ENCODE measurements around the gene ANKRD34B. TPM values are rescaled to one million over a fixed set of nuclear protein-coding genes. Genes with fewer than 3 reads are reported as not detected.

Gene ANKRD34B
- total and polyA plus RNA-seq, 10 of the 15 experiments (the other 5 are each of a cell fraction or from before 2014, with no cell fraction given), result under 0.01 TPM; not detected in 9

- ChIA-PET SMC1A (ENCODE audit: uncharacterized antibody, unreplicated experiment) (no interaction called here), RAD21 (ENCODE audit: unreplicated experiment) (interaction anchor here (0.7 kb wide), 1 partner anchor 767 kb away, joined by 3 read pairs; no protein-coding TSS in a partner anchor), CTCF (interaction anchor here (0.5 kb wide), 1 partner anchor 11 kb away, joined by 3 read pairs; no protein-coding TSS in a partner anchor), POLR2A (no interaction called here)
- no TSS peak for BruUV-seq (replicated peaks)
- Histone ChIP-seq H2AFZ (ENCODE audit: control insufficient read depth, low read depth, low read length) (no peak overlapping the region), H3K27me3 (replicated peaks in 1 of 2; ENCODE audit: control insufficient read depth in 2 of 2, insufficient read depth in 2 of 2, low read length in 1 of 2) (no peaks in the 10 kb centered on the region), H3K9me3 (replicated peaks; ENCODE audit: control insufficient read depth, insufficient read depth, low read length) (no peaks in the 10 kb centered on the region), H3K27ac (ENCODE audit: control insufficient read depth, insufficient read depth) (no peak overlapping the region), H3K79me2 (ENCODE audit: control insufficient read depth, insufficient read depth, low read length) (no peaks in the 10 kb centered on the region), H3K9ac (ENCODE audit: control insufficient read depth, insufficient read depth, low read length) (no peak overlapping the region), H3K36me3 (ENCODE audit: control insufficient read depth in 2 of 2, insufficient read depth in 2 of 2, low read length in 1 of 2) (no peaks in the 10 kb centered on the region), H3K4me1 (ENCODE audit: control insufficient read depth, insufficient read depth, low read length) (no peaks in the 10 kb centered on the region), H4K20me1 (ENCODE audit: control insufficient read depth, insufficient read depth) (no peaks in the 10 kb centered on the region), H3K4me3 (no peak overlapping the region), H3K4me2 (ENCODE audit: control insufficient read depth, insufficient read depth) (no peak overlapping the region)
- TF ChIP-seq CHD4 (IDR thresholded peaks at IDR 0.05) (no peak), MLLT1 (IDR thresholded peaks at IDR 0.05) (no peak), PML (IDR thresholded peaks at IDR 0.05; ENCODE audit: low read length) (no peak), TCF7 (IDR thresholded peaks at IDR 0.05; ENCODE audit: borderline replicate concordance) (no peak), SREBF1 (IDR thresholded peaks at IDR 0.05; ENCODE audit: low read length) (no peak), SMARCA5 (IDR thresholded peaks at IDR 0.05) (no peak), MTA2 (IDR thresholded peaks at IDR 0.05; ENCODE audit: low read depth) (no peak), KLF5 (IDR thresholded peaks at IDR 0.05; ENCODE audit: partially characterized antibody) (no peak), ZNF274 (IDR thresholded peaks at IDR 0.05; ENCODE audit: insufficient read depth, insufficient read length) (no peak), IRF4 (IDR thresholded peaks at IDR 0.05; ENCODE audit: low read depth, low read length) (no peak), NR2F1 (conservative IDR thresholded peaks at IDR 0.05) (no peak), TAF1 (IDR thresholded peaks at IDR 0.05; ENCODE audit: borderline replicate concordance, low read depth, low read length) (no peak), NFIC (IDR thresholded peaks at IDR 0.05; ENCODE audit: low read depth, low read length) (no peak), STAT3 (IDR thresholded peaks at IDR 0.05; ENCODE audit: low read depth, low read length) (no peak), HDAC6 (IDR thresholded peaks at IDR 0.05; ENCODE audit: unreplicated experiment) (no peak)
- TF ChIP-seq, protein P1, sequence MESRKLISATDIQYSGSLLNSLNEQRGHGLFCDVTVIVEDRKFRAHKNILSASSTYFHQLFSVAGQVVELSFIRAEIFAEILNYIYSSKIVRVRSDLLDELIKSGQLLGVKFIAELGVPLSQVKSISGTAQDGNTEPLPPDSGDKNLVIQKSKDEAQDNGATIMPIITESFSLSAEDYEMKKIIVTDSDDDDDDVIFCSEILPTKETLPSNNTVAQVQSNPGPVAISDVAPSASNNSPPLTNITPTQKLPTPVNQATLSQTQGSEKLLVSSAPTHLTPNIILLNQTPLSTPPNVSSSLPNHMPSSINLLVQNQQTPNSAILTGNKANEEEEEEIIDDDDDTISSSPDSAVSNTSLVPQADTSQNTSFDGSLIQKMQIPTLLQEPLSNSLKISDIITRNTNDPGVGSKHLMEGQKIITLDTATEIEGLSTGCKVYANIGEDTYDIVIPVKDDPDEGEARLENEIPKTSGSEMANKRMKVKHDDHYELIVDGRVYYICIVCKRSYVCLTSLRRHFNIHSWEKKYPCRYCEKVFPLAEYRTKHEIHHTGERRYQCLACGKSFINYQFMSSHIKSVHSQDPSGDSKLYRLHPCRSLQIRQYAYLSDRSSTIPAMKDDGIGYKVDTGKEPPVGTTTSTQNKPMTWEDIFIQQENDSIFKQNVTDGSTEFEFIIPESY (IDR thresholded peaks at IDR 0.05), result no peak
- intact Hi-C loops (cut with micrococcal nuclease; ENCODE audit: unreplicated experiment), result no loop called here
- in situ Hi-C loops (cut with MboI), result no loop called here
- ATAC-seq (no peak), DNase-seq (ENCODE audit: low read depth, low spot score) (no peak), FAIRE-seq (no peak)
- WGBS (ENCODE audit: insufficient coverage, insufficient replicate concordance, low lambda C conversion rate, missing lambda C conversion rate), result 70% methylated on average over 3 of the region's 3 CpGs
These were observed 62.4 kb downstream of the ANKRD34B start for GRCh38 chr5:80507663-80508062.

Small RNA genes lying within 50 kb of the gene (small RNA-seq; reads per million reads assigned to genes)
- gene DBIP2, result not detected

Other genes with a start within 250 kb of the ANKRD34B start
- gene ZFYVE16, start 162.2 kb downstream of the ANKRD34B start, total RNA-seq (2014; rRNA removed), result 9.1 and 11.2 TPM in 2 replicates
- 10.9 and 11.6 TPM in 2 replicates for gene ZFYVE16, start 162.2 kb downstream of the ANKRD34B start, total RNA-seq (2014; rRNA removed; fragmentation: Illumina TruSeq; extraction: Trizol)
- gene ZFYVE16, start 162.2 kb downstream of the ANKRD34B start, total RNA-seq (2021), result 9.2 and 12.4 TPM in 2 replicates
- gene ZFYVE16, start 162.2 kb downstream of the ANKRD34B start, polyA plus RNA-seq (2011; rRNA removed), result 8.6 and 17.4 TPM in 2 replicates
- 8.2 and 11.3 TPM in 2 replicates for gene ZFYVE16, start 162.2 kb downstream of the ANKRD34B start, polyA plus RNA-seq (2014; fragmentation: Illumina TruSeq; extraction: Trizol)
- gene ZFYVE16, start 162.2 kb downstream of the ANKRD34B start, polyA plus RNA-seq (2014; fragmentation: Nextera tagmentation; extraction: Ambion mirVana), result 1 to 10 TPM; 2.9 to 3.3 TPM
- 3.3 and 4.9 TPM in 2 replicates for gene ZFYVE16, start 162.2 kb downstream of the ANKRD34B start, polyA plus RNA-seq (2014; rRNA removed)
- 1 to 10 TPM; 5.7 to 7.5 TPM for gene ZFYVE16, start 162.2 kb downstream of the ANKRD34B start, polyA plus RNA-seq (2016; fragmentation: Nextera tagmentation; extraction: Ambion mirVana)
- 0.44 and 0.79 TPM in 2 replicates for gene FAM151B, start 82.2 kb downstream of the ANKRD34B start, total RNA-seq (2014; rRNA removed)
- gene FAM151B, start 82.2 kb downstream of the ANKRD34B start, total RNA-seq (2014; rRNA removed; fragmentation: Illumina TruSeq; extraction: Trizol), result 0.23 and 0.27 TPM in 2 replicates
- gene FAM151B, start 82.2 kb downstream of the ANKRD34B start, total RNA-seq (2021), result 0.11 and 0.23 TPM in 2 replicates
- 0.20 and 0.22 TPM in 2 replicates for gene FAM151B, start 82.2 kb downstream of the ANKRD34B start, polyA plus RNA-seq (2011; rRNA removed)
- 0.22 and 0.95 TPM in 2 replicates for gene FAM151B, start 82.2 kb downstream of the ANKRD34B start, polyA plus RNA-seq (2014; fragmentation: Illumina TruSeq; extraction: Trizol)
- gene FAM151B, start 82.2 kb downstream of the ANKRD34B start, polyA plus RNA-seq (2014; fragmentation: Nextera tagmentation; extraction: Ambion mirVana), result under 1 TPM; 0.14 to 0.16 TPM
- 0.05 and 0.09 TPM in 2 replicates for gene FAM151B, start 82.2 kb downstream of the ANKRD34B start, polyA plus RNA-seq (2014; rRNA removed)
- under 1 TPM; 0.23 to 0.64 TPM for gene FAM151B, start 82.2 kb downstream of the ANKRD34B start, polyA plus RNA-seq (2016; fragmentation: Nextera tagmentation; extraction: Ambion mirVana)
- 12.0 and 12.5 TPM in 2 replicates for gene MSH3, start 84.4 kb upstream of the ANKRD34B start, total RNA-seq (2014; rRNA removed)
- 16.4 and 17.5 TPM in 2 replicates for gene MSH3, start 84.4 kb upstream of the ANKRD34B start, total RNA-seq (2014; rRNA removed; fragmentation: Illumina TruSeq; extraction: Trizol)
- gene MSH3, start 84.4 kb upstream of the ANKRD34B start, total RNA-seq (2021), result 12.2 and 12.4 TPM in 2 replicates
- gene MSH3, start 84.4 kb upstream of the ANKRD34B start, polyA plus RNA-seq (2011; rRNA removed), result 11.0 and 16.9 TPM in 2 replicates
- 12.1 and 14.2 TPM in 2 replicates for gene MSH3, start 84.4 kb upstream of the ANKRD34B start, polyA plus RNA-seq (2014; fragmentation: Illumina TruSeq; extraction: Trizol)
- 1 to 10 TPM; 4.7 to 5.4 TPM for gene MSH3, start 84.4 kb upstream of the ANKRD34B start, polyA plus RNA-seq (2014; fragmentation: Nextera tagmentation; extraction: Ambion mirVana)
- gene MSH3, start 84.4 kb upstream of the ANKRD34B start, polyA plus RNA-seq (2014; rRNA removed), result 6.6 and 7.3 TPM in 2 replicates
- gene MSH3, start 84.4 kb upstream of the ANKRD34B start, polyA plus RNA-seq (2016; fragmentation: Nextera tagmentation; extraction: Ambion mirVana), result 10 to 100 TPM; 16.5 to 17.4 TPM
- 69.2 and 83.8 TPM in 2 replicates for gene DHFR, start 84.7 kb upstream of the ANKRD34B start, total RNA-seq (2014; rRNA removed)
- gene DHFR, start 84.7 kb upstream of the ANKRD34B start, total RNA-seq (2014; rRNA removed; fragmentation: Illumina TruSeq; extraction: Trizol), result 102 and 107 TPM in 2 replicates
- 64.9 and 65.6 TPM in 2 replicates for gene DHFR, start 84.7 kb upstream of the ANKRD34B start, total RNA-seq (2021)
- gene DHFR, start 84.7 kb upstream of the ANKRD34B start, polyA plus RNA-seq (2011; rRNA removed), result 71.7 and 106 TPM in 2 replicates
- 143 and 170 TPM in 2 replicates for gene DHFR, start 84.7 kb upstream of the ANKRD34B start, polyA plus RNA-seq (2014; fragmentation: Illumina TruSeq; extraction: Trizol)
- 10 to 100 TPM; 57.9 to 59.3 TPM for gene DHFR, start 84.7 kb upstream of the ANKRD34B start, polyA plus RNA-seq (2014; fragmentation: Nextera tagmentation; extraction: Ambion mirVana)
- gene DHFR, start 84.7 kb upstream of the ANKRD34B start, polyA plus RNA-seq (2014; rRNA removed), result 62.9 and 71.1 TPM in 2 replicates
- gene DHFR, start 84.7 kb upstream of the ANKRD34B start, polyA plus RNA-seq (2016; fragmentation: Nextera tagmentation; extraction: Ambion mirVana), result 10 to 100 TPM; 78.6 to 84.8 TPM

All from GM12878 (cell line).